ENCODE data around the gene STIM2. TPM values are rescaled to one million over a fixed set of nuclear protein-coding genes. Genes with fewer than 3 reads are reported as not detected.

The STIM2 gene
- total RNA-seq, 4 donors from 2014 or later, result 17.2 to 71.4 (median 20.7) TPM

DNA sequence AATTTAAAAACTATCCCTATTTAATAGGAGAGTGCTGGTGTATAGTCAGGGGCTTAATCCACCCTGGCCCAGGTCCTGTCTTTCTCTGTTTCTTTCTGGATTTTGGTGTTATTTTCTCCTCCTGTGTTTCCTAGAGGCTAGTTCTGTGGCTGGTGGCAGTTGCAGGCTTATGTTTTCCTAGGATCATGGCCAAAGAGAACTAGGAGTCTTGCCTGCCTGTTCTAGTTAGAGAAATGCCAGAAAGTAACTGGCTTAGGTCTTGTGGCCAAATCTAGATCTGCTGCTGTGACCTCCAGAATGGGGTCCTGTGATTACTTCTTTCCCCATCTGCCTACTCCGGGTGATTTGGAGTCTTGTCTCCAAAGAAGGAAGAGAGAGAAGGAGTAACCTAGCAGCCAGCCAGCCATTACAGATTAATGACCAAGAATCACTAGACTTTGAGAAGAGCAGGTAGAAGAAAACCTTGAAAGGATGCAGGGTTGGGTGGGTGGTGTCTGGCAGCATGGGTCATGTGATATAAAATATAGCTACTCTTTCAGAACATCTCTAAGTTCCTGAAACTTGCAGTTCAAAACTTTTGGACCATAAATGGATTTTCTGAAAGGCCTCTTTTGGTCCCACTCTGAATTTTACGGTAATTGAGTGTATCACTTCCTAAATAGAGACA is 117.9 kb downstream of the STIM2 start:
- Histone ChIP-seq H3K36me3 (no peaks in the 10 kb centered on the region), H3K4me1 (peaks cover 0 to 2% (median under 1%) of the 10 kb centered on the region in 4 donors), H3K9me3 (no peaks in the 10 kb centered on the region), H3K27ac (no peak overlapping the region), H3K4me3 (no peak overlapping the region), H3K27me3 (no peaks in the 10 kb centered on the region)
- intact Hi-C loops (cut with DNase I; ENCODE audit: low total_unique reads) (no loop called here), in situ Hi-C loops (cut with MboI; ENCODE audit: low pct_ligation_motif_present in 1 of 4, low pct_unique_long_range_greater_than_20kb in 1 of 4, low sequenced_read_pairs in 3 of 4) (no loop called here)
- WGBS, 2 donors (ENCODE audit: low coverage in 1 of 2), result 87 to 92% methylated on average over 2 of the region's 2 CpGs
- no peak for DNase-seq
- TF ChIP-seq POLR2A (IDR thresholded peaks at IDR 0.05), result no peak
- no peak for TF ChIP-seq EP300 (IDR thresholded peaks at IDR 0.05; ENCODE audit: low read depth)
- TF ChIP-seq, protein P1, sequence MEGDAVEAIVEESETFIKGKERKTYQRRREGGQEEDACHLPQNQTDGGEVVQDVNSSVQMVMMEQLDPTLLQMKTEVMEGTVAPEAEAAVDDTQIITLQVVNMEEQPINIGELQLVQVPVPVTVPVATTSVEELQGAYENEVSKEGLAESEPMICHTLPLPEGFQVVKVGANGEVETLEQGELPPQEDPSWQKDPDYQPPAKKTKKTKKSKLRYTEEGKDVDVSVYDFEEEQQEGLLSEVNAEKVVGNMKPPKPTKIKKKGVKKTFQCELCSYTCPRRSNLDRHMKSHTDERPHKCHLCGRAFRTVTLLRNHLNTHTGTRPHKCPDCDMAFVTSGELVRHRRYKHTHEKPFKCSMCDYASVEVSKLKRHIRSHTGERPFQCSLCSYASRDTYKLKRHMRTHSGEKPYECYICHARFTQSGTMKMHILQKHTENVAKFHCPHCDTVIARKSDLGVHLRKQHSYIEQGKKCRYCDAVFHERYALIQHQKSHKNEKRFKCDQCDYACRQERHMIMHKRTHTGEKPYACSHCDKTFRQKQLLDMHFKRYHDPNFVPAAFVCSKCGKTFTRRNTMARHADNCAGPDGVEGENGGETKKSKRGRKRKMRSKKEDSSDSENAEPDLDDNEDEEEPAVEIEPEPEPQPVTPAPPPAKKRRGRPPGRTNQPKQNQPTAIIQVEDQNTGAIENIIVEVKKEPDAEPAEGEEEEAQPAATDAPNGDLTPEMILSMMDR (IDR thresholded peaks at IDR 0.05), result no peak
- no peak for TF ChIP-seq POLR2AphosphoS5 (IDR thresholded peaks at IDR 0.05)

DNA sequence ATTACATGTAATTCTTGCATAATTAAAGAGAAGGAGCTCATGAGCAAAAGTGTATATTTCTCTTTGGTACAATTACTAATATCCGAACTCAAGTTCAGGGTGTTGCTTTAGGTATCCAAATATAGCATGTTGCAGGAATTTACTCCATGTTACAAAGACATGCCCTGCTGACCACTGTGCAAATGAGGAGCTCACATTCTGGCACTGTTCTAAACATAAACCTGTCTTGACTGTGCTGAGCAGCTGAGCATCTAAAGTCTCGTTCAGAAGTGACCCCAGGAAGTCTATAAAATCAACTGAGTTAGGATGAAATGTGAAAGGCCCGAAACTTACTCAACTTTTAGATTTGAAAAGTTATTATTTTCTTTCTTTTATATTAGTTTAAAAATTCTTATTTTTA is 124.3 kb downstream of the STIM2 start:
- DNase-seq, result no peak
- Histone ChIP-seq H3K4me3 (no peak overlapping the region), H3K27ac (no peak overlapping the region), H3K27me3 (no peaks in the 10 kb centered on the region), H3K36me3 (no peaks in the 10 kb centered on the region), H3K9me3 (no peaks in the 10 kb centered on the region), H3K4me1 (peaks cover 0 to 6% (median 3%) of the 10 kb centered on the region in 4 donors)
- in situ Hi-C loops (cut with MboI; ENCODE audit: low pct_ligation_motif_present in 1 of 4, low pct_unique_long_range_greater_than_20kb in 1 of 4, low sequenced_read_pairs in 3 of 4), result no loop called here
- WGBS, 2 donors (ENCODE audit: low coverage in 1 of 2), result 79 to 95% methylated on average over 3 of the region's 3 CpGs
- intact Hi-C loops (cut with DNase I; ENCODE audit: low total_unique reads), result no loop called here
- TF ChIP-seq EP300 (IDR thresholded peaks at IDR 0.05; ENCODE audit: low read depth) (no peak), POLR2AphosphoS5 (IDR thresholded peaks at IDR 0.05) (no peak), POLR2A (IDR thresholded peaks at IDR 0.05) (no peak)
- TF ChIP-seq, protein P1 (IDR thresholded peaks at IDR 0.05), result no peak

DNA sequence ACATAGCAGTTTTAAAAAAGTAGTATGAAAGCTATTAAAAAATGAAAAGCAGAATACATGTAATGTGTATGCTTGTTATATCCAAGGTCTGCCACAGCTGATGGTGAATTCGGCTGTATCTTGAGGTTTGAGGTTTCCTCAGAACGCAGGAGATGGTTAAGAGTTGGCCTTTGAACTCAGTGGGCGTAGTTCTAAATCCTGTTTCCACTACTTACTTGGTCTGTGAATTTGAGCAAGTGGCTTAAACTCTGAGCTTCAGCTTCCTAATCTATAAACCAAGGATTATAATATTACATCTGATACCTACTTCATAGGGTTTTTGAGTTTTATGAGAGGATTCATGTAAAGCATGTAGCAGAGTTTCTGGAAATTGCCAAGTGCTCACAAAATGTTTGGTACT is 125.2 kb downstream of the STIM2 start:
- peaks cover 0 to 6% (median 3%) of the 10 kb centered on the region in 4 donors for H3K4me1 ChIP-seq
- no peak for DNase-seq
- H3K9me3 ChIP-seq, result no peaks in the 10 kb centered on the region
- H3K27me3 ChIP-seq, result no peaks in the 10 kb centered on the region
- WGBS, 2 donors (ENCODE audit: low coverage in 1 of 2), result 29 to 47% methylated on average over 1 to 3 of the region's 3 CpGs
- H3K27ac ChIP-seq, result no peak overlapping the region
- TF ChIP-seq EP300 (IDR thresholded peaks at IDR 0.05; ENCODE audit: low read depth), result no peak
- no peak for TF ChIP-seq POLR2AphosphoS5 (IDR thresholded peaks at IDR 0.05)
- TF ChIP-seq, protein P1 (IDR thresholded peaks at IDR 0.05), result no peak
- intact Hi-C loops (cut with DNase I; ENCODE audit: low total_unique reads), result no loop called here
- no peak overlapping the region for H3K4me3 ChIP-seq
- in situ Hi-C loops (cut with MboI; ENCODE audit: low pct_ligation_motif_present in 1 of 4, low pct_unique_long_range_greater_than_20kb in 1 of 4, low sequenced_read_pairs in 3 of 4), result no loop called here
- no peaks in the 10 kb centered on the region for H3K36me3 ChIP-seq

DNA sequence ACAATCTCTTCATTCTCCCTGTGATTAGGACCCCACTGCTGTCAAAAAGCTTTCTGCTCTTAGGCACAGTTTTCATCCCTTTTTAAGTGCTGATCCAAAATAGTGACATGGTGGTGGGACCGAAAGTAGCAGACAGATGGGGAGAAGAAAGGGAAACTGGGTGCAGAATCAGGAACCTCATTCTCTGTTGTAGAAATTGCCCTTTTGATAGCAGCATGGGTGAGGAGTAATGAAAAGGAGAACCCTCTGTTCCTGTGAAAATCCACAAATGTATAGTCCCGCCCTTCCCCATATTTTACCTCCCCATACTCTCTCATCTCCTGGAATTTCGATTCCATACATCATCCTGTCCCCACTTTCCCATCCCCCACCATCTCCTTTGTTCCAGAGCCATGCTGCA is 126.5 kb downstream of the STIM2 start:
- TF ChIP-seq POLR2AphosphoS5 (IDR thresholded peaks at IDR 0.05) (no peak), POLR2A (IDR thresholded peaks at IDR 0.05) (no peak), EP300 (IDR thresholded peaks at IDR 0.05; ENCODE audit: low read depth) (no peak)
- TF ChIP-seq, protein P1 (IDR thresholded peaks at IDR 0.05), result no peak
- in situ Hi-C loops (cut with MboI; ENCODE audit: low pct_ligation_motif_present in 1 of 4, low pct_unique_long_range_greater_than_20kb in 1 of 4, low sequenced_read_pairs in 3 of 4) (no loop called here), intact Hi-C loops (cut with DNase I; ENCODE audit: low total_unique reads) (no loop called here)
- Histone ChIP-seq H3K4me3 (no peak overlapping the region), H3K27ac (no peak overlapping the region), H3K27me3 (no peaks in the 10 kb centered on the region), H3K36me3 (no peaks in the 10 kb centered on the region), H3K9me3 (no peaks in the 10 kb centered on the region), H3K4me1 (peaks cover 0 to 6% (median 3%) of the 10 kb centered on the region in 4 donors)
- WGBS, 2 donors (ENCODE audit: low coverage in 1 of 2), result 80 to 90% methylated on average over 1 to 3 of the region's 3 CpGs
- no peak for DNase-seq

Data from transverse colon (tissue), 4 donors.